K562 (cell line): ENCODE data around the gene TMEM163. TPM values are rescaled to one million over a fixed set of nuclear protein-coding genes. Genes with fewer than 3 reads are reported as not detected.

ENCODE experiments used
- ATAC-seq: fragments of 200-7000 bp; cut with Tn5 transposase; 3 replicates; pipeline ENCODE4 v1.9.1; 2020; ENCODE audit warnings: moderate library complexity
- BruUV-seq: library from RNA; stranded (reverse); fragments of 400-500 nt; replicated peaks from 2 replicates; lab custom pipeline; 2021; lab: Mats Ljungman, UMichigan
- CTCF ChIA-PET: fragments of 300-600 bp; formaldehyde crosslinking; extraction: SDS; loops from one replicate; lab custom pipeline; 2021; ENCODE audit warnings: low intra/inter-chr PET ratio; lab: Yijun Ruan, JAX
- POLR2A ChIA-PET: fragments of 300-600, 350-650 bp; sonication (Branson Sonifier 250); formaldehyde crosslinking; extraction: SDS; loops from one replicate; lab custom pipeline; 2021; ENCODE audit warnings: antibody characterized with exemption, inconsistent platforms; lab: Yijun Ruan, JAX
- DNase-seq, 4 experiments: peaks; one replicate each; pipeline versions ENCODE4 v3.0.0 to v3.0.0-alpha.2; 2011 to 2018; ENCODE audit warnings: low spot score in 3 of 4, mixed read lengths in 3 of 4; ENCODE audit errors: extremely low read depth in 1 of 4
- FAIRE-seq: peaks from 2 replicates; lab custom pipeline; 2011; peaks lifted over from hg19 to GRCh38; lab: Jason Lieb, UNC
- H2AFZ ChIP-seq: 2 replicates; pipeline ENCODE4 v1.6.0; 2011; ENCODE audit warnings: low read depth, low read length, control low read depth, inconsistent platforms
- H3K27ac ChIP-seq: fragments of 200-600 bp; 3 replicates; pipeline ENCODE4 v1.8.0; 2011; ENCODE audit warnings: low read depth, mild to moderate bottlenecking, control low read depth, inconsistent platforms, low read length, moderate library complexity, mixed read lengths; ENCODE audit errors: extremely low read depth
- H3K27me3 ChIP-seq, 2 experiments: fragments of 300-600 bp in 1 of 2; 2 replicates in 1 of 2; 3 replicates in 1 of 2; pipeline versions ENCODE4 v1.6.0 to v1.8.0; 2011; ENCODE audit warnings: inconsistent platforms in 2 of 2, low read length in 2 of 2, mild to moderate bottlenecking in 1 of 2, mixed read lengths in 1 of 2, moderate library complexity in 1 of 2; ENCODE audit not compliant: control insufficient read depth in 2 of 2, insufficient read depth in 2 of 2
- H3K36me3 ChIP-seq: fragments of 300-600 bp; 3 replicates; pipeline ENCODE4 v1.8.0; 2011; ENCODE audit warnings: mild to moderate bottlenecking, low read length, inconsistent platforms; ENCODE audit not compliant: control insufficient read depth, insufficient read depth
- H3K4me1 ChIP-seq, 2 experiments: fragments of 200-600 bp in 1 of 2; replicated peaks in 1 of 2; 2 replicates in 1 of 2; 3 replicates in 1 of 2; pipeline versions ENCODE4 v1.5.1 to v1.8.0; 2011; ENCODE audit warnings: inconsistent platforms in 2 of 2, low read length in 2 of 2, mild to moderate bottlenecking in 1 of 2, mixed read lengths in 1 of 2, moderate library complexity in 1 of 2; ENCODE audit not compliant: control insufficient read depth in 2 of 2, insufficient read depth in 2 of 2
- H3K4me2 ChIP-seq: 2 replicates; pipeline ENCODE4 v1.6.1; 2011; ENCODE audit warnings: low read length, control low read depth, inconsistent platforms, mixed read lengths; ENCODE audit not compliant: insufficient read depth
- H3K4me3 ChIP-seq: fragments of 200-600 bp; sonication (generic), shearing (Covaris generic); 2 replicates; pipeline ENCODE4 v1.5.1; 2016; ENCODE audit warnings: control low read depth, inconsistent platforms
- H3K79me2 ChIP-seq: fragments of 200-600 bp; 3 replicates; pipeline ENCODE4 v1.8.0; 2011; ENCODE audit warnings: low read length, inconsistent platforms; ENCODE audit not compliant: control insufficient read depth, insufficient read depth
- H3K9ac ChIP-seq, 2 experiments: 2 replicates each; pipeline versions ENCODE4 v1.6.0 to v1.6.1; 2011; ENCODE audit warnings: low read depth in 2 of 2, low read length in 2 of 2, control low read depth in 1 of 2, inconsistent platforms in 1 of 2, mild to moderate bottlenecking in 1 of 2, mixed read lengths in 1 of 2; ENCODE audit not compliant: insufficient read depth in 1 of 2
- H3K9me1 ChIP-seq: one replicate; pipeline ENCODE4 v1.6.0; 2011; ENCODE audit warnings: inconsistent platforms, mild to moderate bottlenecking, low read length, moderate library complexity; ENCODE audit not compliant: control insufficient read depth, insufficient read depth
- H3K9me3 ChIP-seq: replicated peaks from 2 replicates; pipeline ENCODE4 v1.5.1; 2011; ENCODE audit warnings: low read depth, low read length, inconsistent platforms; ENCODE audit not compliant: control insufficient read depth, insufficient read depth
- H4K20me1 ChIP-seq: replicated peaks from 2 replicates; pipeline ENCODE4 v1.6.1; 2011; ENCODE audit warnings: low read length, inconsistent platforms, mixed read lengths; ENCODE audit not compliant: control insufficient read depth, insufficient read depth
- ATF1 ChIP-seq, 2 experiments: fragments of 450-650 bp in 1 of 2; IDR thresholded peaks; 2 replicates each; pipeline ENCODE4 v1.6.1; 2016; ENCODE audit warnings: missing compliant biosample characterization in 1 of 2, missing genetic modification characterization in 1 of 2
- FOS ChIP-seq: IDR thresholded peaks from 3 replicates; pipeline ENCODE4 v1.6.1; 2011; ENCODE audit not compliant: insufficient read length; ENCODE audit errors: extremely low read depth
- KLF6 ChIP-seq: fragments of 250-450 bp; sonication (Bioruptor Pico); IDR thresholded peaks from 2 replicates; pipeline ENCODE4 v1.4.0; 2020; ENCODE audit warnings: mild to moderate bottlenecking, moderate library complexity, borderline replicate concordance
- MBD2 ChIP-seq: sonication (generic); IDR thresholded peaks from 2 replicates; pipeline ENCODE4 v1.6.1; 2016; ENCODE audit warnings: low read depth, borderline replicate concordance
- NBN ChIP-seq: fragments of 450-650 bp; IDR thresholded peaks from 2 replicates; pipeline ENCODE4 v1.6.1; 2016; ENCODE audit warnings: low read depth, mild to moderate bottlenecking
- RREB1 ChIP-seq: fragments of 250-450 bp; sonication (Bioruptor Pico); IDR thresholded peaks from 2 replicates; pipeline ENCODE4 v1.4.0; 2020
- SMAD3 ChIP-seq: fragments of 450-650 bp; formaldehyde crosslinking; conservative IDR thresholded peaks from 2 replicates; pipeline ENCODE4 v1.4.0; 2020; ENCODE audit warnings: mild to moderate bottlenecking
- SNIP1 ChIP-seq: fragments of 450-650 bp; IDR thresholded peaks from 2 replicates; pipeline ENCODE4 v1.7.1; 2017; ENCODE audit warnings: low read depth, mild to moderate bottlenecking
- SRF ChIP-seq, 2 experiments: fragments of 250-450, 450-650 bp in 1 of 2; sonication (Bioruptor Pico) in 1 of 2; sonication (generic) in 1 of 2; formaldehyde crosslinking; IDR thresholded peaks; 2 replicates each; pipeline versions ENCODE4 v1.5.0 to v1.5.1; 2020 to 2022; ENCODE audit warnings: mild to moderate bottlenecking in 1 of 2, missing genetic modification reagents in 1 of 2
- ZNF140 ChIP-seq: fragments of 250-450 bp; sonication (Bioruptor Pico); IDR thresholded peaks from 2 replicates; pipeline ENCODE4 v1.8.0; 2021; ENCODE audit warnings: moderate library complexity, mild to moderate bottlenecking, inconsistent platforms
- ZNF165 ChIP-seq: fragments of 250-450 bp; sonication (Bioruptor Pico); IDR thresholded peaks from 2 replicates; pipeline ENCODE4 v1.4.0; 2020; ENCODE audit warnings: borderline replicate concordance
- ZNF282 ChIP-seq: sonication (generic); formaldehyde crosslinking; IDR thresholded peaks from 2 replicates; pipeline ENCODE4 v1.8.1; 2023; ENCODE audit warnings: missing genetic modification reagents
- ZNF408 ChIP-seq: fragments of 250-450 bp; sonication (Bioruptor Pico); IDR thresholded peaks from 2 replicates; pipeline ENCODE4 v1.4.0; 2020; ENCODE audit warnings: low read depth, mild to moderate bottlenecking, moderate library complexity
- ZNF431 ChIP-seq: sonication (generic); formaldehyde crosslinking; IDR thresholded peaks from 2 replicates; pipeline ENCODE4 v1.8.0; 2022; ENCODE audit warnings: mild to moderate bottlenecking, missing genetic modification reagents
- ZNF717 ChIP-seq: fragments of 250-450 bp; sonication (Bioruptor Pico); IDR thresholded peaks from 2 replicates; pipeline ENCODE4 v1.5.0; 2021
- WGBS: fragments of 100-300 bp; shearing (Covaris generic); methylation state at CpG from one replicate; pipeline ENCODE4 v1.1.6; 2016; ENCODE audit warnings: low coverage, mixed read lengths; ENCODE audit not compliant: insufficient coverage; ENCODE audit errors: missing lambda C conversion rate; 5-methylcytosine and 5-hydroxymethylcytosine counted together
- in situ Hi-C: fragments of 300-500 bp; cut with MboI; formaldehyde crosslinking; loops from 4 replicates; pipeline ENCODE4 v1.15.0; 2018; ENCODE audit warnings: inconsistent platforms, mixed read lengths
- intact Hi-C: fragments of 100-400 bp; cut with micrococcal nuclease; formaldehyde crosslinking; loops from 2 replicates; pipeline ENCODE4 v1.14.2; 2022
- polyA plus RNA-seq, 8 experiments: library from polyadenylated mRNA; depleted of rRNA in 4 of 8; stranded (reverse) in 5 of 8; unstranded in 3 of 8; fragments of >200 nt; fragmentation: Nextera tagmentation in 2 of 8; fragmentation: Illumina TruSeq in 1 of 8; extraction: Ambion mirVana in 2 of 8; extraction: Trizol in 1 of 8; gene quantifications; 2 replicates each; pipeline versions ENCODE4 v1.2.1 to v1.2.3, GENCODE V29; 2011 to 2014; ENCODE audit warnings: inconsistent platforms in 1 of 8, missing spikeins in 1 of 8
- total RNA-seq, 7 experiments: library from RNA; depleted of rRNA in 6 of 7; stranded (reverse); fragments of >200 nt in 6 of 7; fragmentation: Illumina TruSeq in 2 of 7; extraction: Trizol in 2 of 7; gene quantifications; 2 replicates each; pipeline versions ENCODE4 v1.2.1 to v1.2.3, GENCODE V29; 2011 to 2021; ENCODE audit warnings: low replicate concordance in 1 of 7
- TF ChIP-seq, protein P1 (sequence below): fragments of 450-650 bp; IDR thresholded peaks from 2 replicates; pipeline ENCODE4 v1.6.1; 2018; ENCODE audit warnings: mild to moderate bottlenecking, low read depth; ENCODE audit not compliant: partially characterized antibody

The TMEM163 gene
- total and polyA plus RNA-seq, 9 of the 15 experiments (the other 6 are each of a cell fraction or from before 2014, with no cell fraction given) = 0.04 to 0.68 (median 0.16) TPM; not detected in 3

DNA sequence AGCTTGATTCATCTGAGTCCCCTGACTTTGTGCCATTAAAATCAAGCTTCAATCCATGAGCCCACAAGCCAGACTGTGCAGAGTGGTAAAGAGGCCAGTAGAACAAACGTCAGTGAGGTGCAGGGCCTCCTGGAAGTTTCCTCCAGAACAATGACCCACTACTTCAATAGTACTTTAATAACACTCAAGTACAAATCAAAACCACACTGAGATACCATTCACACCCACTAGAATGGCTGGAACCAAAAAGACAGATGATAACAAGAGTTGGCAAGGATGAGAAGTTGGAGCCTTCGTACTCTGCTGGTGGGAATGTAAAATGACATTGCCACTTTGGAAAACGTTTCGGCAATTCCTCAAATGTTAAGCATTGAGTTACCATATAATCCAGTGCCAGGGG, 181.1 kb downstream of the TMEM163 start:
- FAIRE-seq (no peak), ATAC-seq (no peak), DNase-seq (no peak)
- H3K79me2 ChIP-seq = no peaks in the 10 kb centered on the region
- BruUV-seq = no TSS peak
- H3K4me1 ChIP-seq = no peaks in the 10 kb centered on the region; a peak in 2 of 5 replicates
- H3K4me3 ChIP-seq = no peak overlapping the region
- in situ Hi-C loops = no loop called here
- H3K36me3 ChIP-seq = no peaks in the 10 kb centered on the region
- ChIA-PET POLR2A (no interaction called here), CTCF (no interaction called here)
- H2AFZ ChIP-seq = no peak overlapping the region
- 4% methylated on average over 4 of the region's 4 CpGs for WGBS
- no peak overlapping the region for H3K27ac ChIP-seq
- peaks cover 2 to 34% of the 10 kb centered on the region in 2 experiments for H3K27me3 ChIP-seq
- H3K9me3 ChIP-seq = no peaks in the 10 kb centered on the region
- no peaks in the 10 kb centered on the region for H3K9me1 ChIP-seq
- H4K20me1 ChIP-seq = no peaks in the 10 kb centered on the region
- H3K9ac ChIP-seq = no peak overlapping the region
- no peak overlapping the region for H3K4me2 ChIP-seq
- intact Hi-C loops = no loop called here
- TF ChIP-seq, protein P1, sequence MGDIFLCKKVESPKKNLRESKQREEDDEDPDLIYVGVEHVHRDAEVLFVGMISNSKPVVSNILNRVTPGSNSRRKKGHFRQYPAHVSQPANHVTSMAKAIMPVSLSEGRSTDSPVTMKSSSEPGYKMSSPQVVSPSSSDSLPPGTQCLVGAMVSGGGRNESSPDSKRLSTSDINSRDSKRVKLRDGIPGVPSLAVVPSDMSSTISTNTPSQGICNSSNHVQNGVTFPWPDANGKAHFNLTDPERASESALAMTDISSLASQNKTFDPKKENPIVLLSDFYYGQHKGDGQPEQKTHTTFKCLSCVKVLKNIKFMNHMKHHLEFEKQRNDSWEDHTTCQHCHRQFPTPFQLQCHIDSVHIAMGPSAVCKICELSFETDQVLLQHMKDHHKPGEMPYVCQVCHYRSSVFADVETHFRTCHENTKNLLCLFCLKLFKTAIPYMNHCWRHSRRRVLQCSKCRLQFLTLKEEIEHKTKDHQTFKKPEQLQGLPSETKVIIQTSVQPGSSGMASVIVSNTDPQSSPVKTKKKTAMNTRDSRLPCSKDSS = no peak
- no peak for TF ChIP-seq ZNF140 (CRISPR knock-in tag)
- no peak for TF ChIP-seq ZNF282
- TF ChIP-seq ZNF165 (CRISPR knock-in tag) = no peak
- no peak for TF ChIP-seq MBD2
- TF ChIP-seq SMAD3 (CRISPR knock-in tag) = no peak
- TF ChIP-seq RREB1 (CRISPR knock-in tag) = no peak
- TF ChIP-seq ZNF408 (CRISPR knock-in tag) = no peak
- no peak for TF ChIP-seq NBN
- no peak for TF ChIP-seq ZNF717 (CRISPR knock-in tag)
- TF ChIP-seq SRF (CRISPR knock-in tag; IDR thresholded peaks at IDR 0.05) = no peak
- no peak for TF ChIP-seq ATF1 (CRISPR knock-in tag; IDR thresholded peaks at IDR 0.05)
- TF ChIP-seq ATF1 (tag; IDR thresholded peaks at IDR 0.05) = no peak
- TF ChIP-seq SNIP1 = no peak
- TF ChIP-seq ZNF431 (CRISPR knock-in tag) = no peak
- no peak for TF ChIP-seq KLF6
- no peak for TF ChIP-seq FOS
